MM.1S (cell line): ENCODE results near the gene PTK7.

Experiments
- EZH2 ChIP-seq: fragments of 300-600 bp; sonication (generic); optimal IDR thresholded peaks from 2 replicates; pipeline ENCODE3; 2017; ENCODE audit warnings: low read depth, mild to moderate bottlenecking, antibody characterized with exemption, low read length, mixed read lengths
- EZH2phosphoT487 ChIP-seq: fragments of 300-600 bp; sonication (generic); IDR thresholded peaks from 2 replicates; pipeline ENCODE4 v1.6.1; 2018; ENCODE audit warnings: antibody characterized with exemption, low read length
- TF ChIP-seq, protein P1 (sequence below): fragments of 300-600 bp; sonication (generic); IDR thresholded peaks from 2 replicates; pipeline ENCODE4 v1.5.1; 2016; ENCODE audit warnings: antibody characterized with exemption, low read length, mixed read lengths

- TF ChIP-seq, protein P1, sequence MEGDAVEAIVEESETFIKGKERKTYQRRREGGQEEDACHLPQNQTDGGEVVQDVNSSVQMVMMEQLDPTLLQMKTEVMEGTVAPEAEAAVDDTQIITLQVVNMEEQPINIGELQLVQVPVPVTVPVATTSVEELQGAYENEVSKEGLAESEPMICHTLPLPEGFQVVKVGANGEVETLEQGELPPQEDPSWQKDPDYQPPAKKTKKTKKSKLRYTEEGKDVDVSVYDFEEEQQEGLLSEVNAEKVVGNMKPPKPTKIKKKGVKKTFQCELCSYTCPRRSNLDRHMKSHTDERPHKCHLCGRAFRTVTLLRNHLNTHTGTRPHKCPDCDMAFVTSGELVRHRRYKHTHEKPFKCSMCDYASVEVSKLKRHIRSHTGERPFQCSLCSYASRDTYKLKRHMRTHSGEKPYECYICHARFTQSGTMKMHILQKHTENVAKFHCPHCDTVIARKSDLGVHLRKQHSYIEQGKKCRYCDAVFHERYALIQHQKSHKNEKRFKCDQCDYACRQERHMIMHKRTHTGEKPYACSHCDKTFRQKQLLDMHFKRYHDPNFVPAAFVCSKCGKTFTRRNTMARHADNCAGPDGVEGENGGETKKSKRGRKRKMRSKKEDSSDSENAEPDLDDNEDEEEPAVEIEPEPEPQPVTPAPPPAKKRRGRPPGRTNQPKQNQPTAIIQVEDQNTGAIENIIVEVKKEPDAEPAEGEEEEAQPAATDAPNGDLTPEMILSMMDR, result no peak
- TF ChIP-seq EZH2, result no peak
- no peak for TF ChIP-seq EZH2phosphoT487
Observed at GRCh38 chr6:43086022-43086658, 10.0 kb downstream of the PTK7 start.
